Measurements from ENCODE around the gene MBD3L4.
"Not testable (repeated sequence)": the region's sequence is repeated elsewhere in the genome, so short reads cannot be mapped to it uniquely, and the experiment has no call there.

The MBD3L4 gene

DNA sequence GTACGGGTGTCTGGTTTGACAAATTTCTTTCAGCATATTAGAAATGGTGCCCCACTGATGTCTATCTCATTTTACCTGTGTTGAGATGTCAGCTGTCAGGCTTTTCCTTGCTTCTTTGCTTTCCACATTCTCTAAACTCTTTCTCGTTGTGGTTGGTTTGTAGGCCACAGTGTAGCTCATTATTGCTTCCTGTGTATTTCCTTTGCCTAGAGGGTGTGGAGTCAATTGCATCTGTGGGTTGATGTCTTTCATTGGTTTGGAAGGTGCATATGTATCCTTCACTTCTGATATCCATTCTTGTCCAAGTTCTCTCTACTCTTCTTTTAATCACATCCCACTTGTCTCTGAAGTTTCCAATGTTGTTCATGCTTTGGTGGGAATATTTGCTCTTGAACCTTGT is 1.6 kb upstream of the MBD3L4 start:
- DNase-seq = not testable (repeated sequence)

GRCh38 chr19:7030278-7030677 is 9.7 kb downstream of the MBD3L4 start, which contains the start of gene MBD3L5:
Gene MBD3L5, plus strand, starts transcription at chr19:7030578. Its CDS starts 34 bp downstream, at chr19:7030612.
- not testable (repeated sequence) for DNase-seq

DNA sequence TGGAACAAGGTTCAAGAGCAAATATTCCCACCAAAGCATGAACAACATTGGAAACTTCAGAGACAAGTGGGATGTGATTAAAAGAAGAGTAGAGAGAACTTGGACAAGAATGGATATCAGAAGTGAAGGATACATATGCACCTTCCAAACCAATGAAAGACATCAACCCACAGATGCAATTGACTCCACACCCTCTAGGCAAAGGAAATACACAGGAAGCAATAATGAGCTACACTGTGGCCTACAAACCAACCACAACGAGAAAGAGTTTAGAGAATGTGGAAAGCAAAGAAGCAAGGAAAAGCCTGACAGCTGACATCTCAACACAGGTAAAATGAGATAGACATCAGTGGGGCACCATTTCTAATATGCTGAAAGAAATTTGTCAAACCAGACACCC is 11.2 kb downstream of the MBD3L4 start:
- not testable (repeated sequence) for DNase-seq

GRCh38 chr19:7021331-7021730 is 18.6 kb downstream of the MBD3L4 start, which contains the start of gene MBD3L2B:
Gene MBD3L2B, minus strand, starts transcription at chr19:7021431. Its CDS starts 34 bp downstream, at chr19:7021397.
- DNase-seq = not testable (repeated sequence)

DNA sequence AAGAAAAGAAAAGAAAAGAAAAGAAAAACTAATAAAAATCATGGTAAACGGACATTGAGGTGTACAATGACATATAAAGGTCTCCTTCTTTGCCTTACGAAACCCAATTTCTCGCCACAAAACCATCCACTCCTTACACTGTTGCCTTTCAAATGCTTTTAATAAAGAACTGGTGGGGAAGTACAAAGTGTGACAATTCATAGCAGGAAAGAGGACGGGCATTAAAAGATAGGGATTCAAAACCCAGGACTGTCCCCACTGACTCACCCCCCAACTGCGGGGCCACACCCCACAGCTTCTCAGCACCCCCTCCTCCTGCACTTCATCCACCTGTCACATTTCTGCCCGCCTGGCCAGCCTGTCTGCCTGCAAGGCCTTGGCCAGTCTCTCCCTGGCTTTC is 21.2 kb downstream of the MBD3L4 start:
- DNase-seq = no peak

DNA sequence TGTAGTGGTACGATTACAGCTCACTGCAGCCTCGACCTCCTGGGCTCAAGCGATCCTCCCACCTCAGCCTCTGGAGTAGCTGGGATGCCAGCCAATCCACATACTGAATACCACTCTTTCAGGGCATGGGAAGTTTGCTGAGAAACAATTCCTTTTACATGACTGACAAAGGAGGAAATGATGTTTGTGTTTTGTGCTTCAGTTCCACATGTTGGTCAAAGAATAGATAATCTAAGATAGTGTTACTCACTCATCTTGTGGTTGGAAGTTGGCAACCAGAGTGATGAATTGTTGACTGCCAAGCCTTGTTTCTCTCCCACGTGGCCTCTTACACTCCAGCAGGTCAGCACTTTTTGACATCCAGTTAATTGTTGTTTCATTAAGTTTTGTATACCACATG is 26.3 kb downstream of the MBD3L4 start:
- DNase-seq = no peak

DNA sequence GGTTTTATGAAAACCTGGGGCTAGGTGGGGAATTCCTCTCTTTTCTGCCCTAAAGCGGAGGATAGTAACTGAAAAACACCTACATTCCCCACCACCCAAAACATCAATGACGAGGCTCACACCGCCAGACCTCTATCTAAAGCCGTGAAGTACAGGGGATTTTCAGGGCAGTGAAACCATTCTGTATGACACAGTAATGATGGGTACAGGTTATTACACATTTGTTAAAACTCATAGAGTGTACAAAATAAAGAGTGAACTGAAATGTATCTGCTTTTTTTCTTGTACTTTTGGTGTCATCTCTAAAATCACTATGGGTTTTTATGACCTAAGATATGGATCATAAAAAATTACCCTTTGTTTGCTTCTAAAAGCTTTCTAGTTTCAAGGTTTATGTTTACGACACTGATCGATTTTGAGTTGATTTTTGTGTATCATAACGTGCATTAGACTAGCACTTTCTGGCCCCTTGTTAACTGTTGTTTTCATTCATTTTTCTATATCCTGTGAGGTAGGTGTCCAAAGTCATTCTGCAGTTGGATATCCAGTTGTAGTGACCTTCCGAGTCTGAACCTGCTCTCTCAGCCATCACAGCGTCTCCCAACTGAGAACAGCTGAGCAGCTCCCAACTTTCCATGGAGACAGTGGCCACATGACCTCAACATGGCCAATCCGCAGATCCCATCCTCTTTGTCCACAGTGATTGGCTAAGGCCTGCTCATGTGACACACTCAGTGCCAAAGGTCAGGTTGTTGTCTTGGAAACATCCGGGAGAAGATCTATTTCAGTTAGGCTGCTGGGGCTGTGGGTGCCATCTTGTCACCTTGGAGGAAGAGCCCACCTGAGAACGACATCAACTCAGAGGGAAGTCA is 29.0 kb downstream of the MBD3L4 start:
- no peak for DNase-seq

DNA sequence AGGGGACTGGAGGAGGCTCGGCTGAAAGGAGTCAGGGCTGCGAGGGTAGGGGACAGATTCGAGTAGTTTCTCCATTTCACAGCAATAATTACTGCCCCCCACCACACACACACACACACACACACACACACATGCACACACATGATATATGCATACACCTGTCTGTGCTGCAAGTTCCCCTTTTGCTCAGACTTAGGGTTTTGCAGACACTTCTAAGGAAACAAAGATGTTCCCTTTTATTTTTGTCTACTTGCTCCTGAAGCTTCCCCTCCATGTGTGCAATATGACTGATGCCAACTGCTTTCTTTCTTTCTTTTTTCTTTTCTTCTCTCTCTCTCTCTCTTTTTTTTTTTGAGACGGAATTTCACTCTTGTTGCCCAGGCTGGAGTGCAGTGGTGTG is 32.1 kb downstream of the MBD3L4 start:
- DNase-seq = no peak

- no peak for DNase-seq
Observed at GRCh38 chr19:7006135-7006704, 33.8 kb downstream of the MBD3L4 start.

GRCh38 chr19:7004313-7004931 is 35.6 kb downstream of the MBD3L4 start:
- no peak for DNase-seq

DNA sequence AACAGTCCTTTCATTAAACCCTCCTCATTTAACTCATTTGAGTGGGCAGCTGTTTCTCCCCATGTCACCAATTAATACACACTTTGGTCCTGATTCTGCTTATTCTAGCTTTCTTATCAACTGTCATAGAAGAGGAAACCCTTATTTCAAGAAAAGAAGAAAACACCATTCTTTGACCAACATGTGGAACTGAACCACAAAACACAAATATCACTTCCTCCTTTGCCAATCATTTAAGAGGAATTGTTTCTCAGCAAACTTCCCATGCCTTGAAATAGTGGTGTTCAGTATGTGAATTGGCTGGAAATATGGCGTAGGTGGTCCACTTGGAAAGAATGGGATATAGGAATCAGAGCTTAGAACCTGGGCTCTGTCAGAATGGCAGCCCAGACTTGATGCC is 39.2 kb downstream of the MBD3L4 start:
- DNase-seq = no peak

DNA sequence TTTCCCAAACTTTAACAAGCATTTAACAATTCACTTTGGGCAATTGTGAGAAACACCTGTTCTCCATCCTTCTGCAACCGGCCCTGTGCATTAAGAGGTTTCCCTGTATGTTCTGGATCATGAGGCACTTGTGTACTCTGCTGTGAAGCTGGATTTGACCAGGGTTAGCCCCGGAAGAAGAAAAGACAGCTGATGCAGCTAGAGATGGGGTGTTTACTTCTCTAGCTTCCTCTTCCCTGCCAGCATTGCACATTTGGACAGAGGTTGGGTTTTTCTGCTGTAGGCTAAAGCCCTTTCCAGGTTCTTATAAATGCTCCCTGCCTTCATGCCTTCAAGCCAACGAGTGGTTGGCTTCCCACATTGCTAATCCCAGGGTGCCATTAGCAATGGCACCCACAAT is 39.6 kb downstream of the MBD3L4 start:
- no peak for DNase-seq

DNA sequence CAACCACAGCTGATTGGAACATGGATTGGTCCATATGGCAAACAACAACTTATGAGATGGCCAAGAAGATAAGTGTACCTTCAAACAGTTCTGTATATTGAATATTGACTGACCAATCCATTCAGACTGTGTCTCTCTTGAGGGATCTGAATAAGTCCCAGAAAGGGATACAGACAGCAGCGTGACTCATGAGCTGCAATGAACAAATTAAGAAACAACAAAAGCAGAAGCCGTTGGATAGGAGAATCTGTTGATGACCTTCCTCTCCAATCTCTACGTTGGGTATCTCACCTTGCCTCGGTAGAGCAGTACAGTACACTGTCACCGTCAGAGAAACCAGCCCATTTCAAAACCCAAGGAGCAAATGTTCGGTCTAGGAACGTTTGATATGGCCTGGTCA is 40.0 kb downstream of the MBD3L4 start:
- DNase-seq = no peak

DNA sequence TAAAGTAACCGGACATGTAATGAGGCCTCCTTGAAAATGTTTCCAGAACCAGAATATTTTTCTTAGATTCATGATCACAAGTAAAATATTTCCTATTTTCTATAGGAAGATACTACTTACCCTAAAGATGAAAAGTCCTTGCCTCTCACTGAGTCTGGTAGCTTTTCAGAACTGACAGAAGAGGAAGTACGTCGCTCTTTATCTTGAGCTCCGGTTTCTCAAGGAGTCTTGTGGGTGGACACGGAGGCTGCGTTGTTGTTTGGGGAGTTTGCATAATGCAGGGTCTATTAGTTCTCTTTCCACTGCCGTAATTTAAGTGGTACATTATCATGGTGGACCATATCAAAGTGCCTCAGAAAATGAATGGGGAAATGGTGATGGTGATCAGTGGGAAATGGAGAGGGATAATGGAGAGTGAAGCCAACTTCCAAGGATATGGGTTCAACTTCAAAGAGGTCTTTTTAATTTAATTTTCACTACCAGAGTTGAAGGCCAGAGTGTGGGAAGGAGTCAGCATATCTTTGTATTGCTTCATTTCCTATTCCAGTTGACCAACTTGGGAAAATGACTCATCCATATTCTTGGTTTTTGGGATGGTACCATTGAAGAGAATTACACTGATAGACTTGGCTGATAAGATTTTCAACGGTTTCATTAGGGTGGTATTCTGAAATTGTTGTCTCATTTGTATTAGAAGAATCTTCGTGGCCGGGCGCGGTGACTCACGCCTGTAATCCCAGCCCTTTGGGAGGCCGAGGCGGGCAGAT is 42.1 kb downstream of the MBD3L4 start:
- no peak for DNase-seq

- no peak for DNase-seq
Observed at GRCh38 chr19:6996810-6997209, 43.2 kb downstream of the MBD3L4 start.

DNA sequence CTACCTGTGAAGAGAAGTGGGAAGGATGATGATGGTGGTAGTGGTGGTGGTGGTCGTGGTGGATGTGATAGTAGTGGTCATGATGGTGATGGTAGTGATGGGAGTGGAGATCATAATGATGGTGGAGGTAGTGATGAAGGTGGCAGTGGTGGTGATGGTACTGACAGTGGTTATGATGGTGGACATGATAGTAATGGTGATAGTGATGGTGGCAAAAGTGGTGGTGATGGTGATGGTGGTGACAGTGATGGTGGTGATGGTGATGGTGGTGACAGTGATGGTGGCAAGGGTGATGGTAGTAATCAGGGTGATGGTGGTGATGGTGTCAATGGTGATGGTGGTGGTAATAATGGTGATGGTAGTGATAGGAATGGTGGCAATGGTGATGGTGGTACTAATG is 44.9 kb downstream of the MBD3L4 start:
- DNase-seq = no peak

GRCh38 chr19:6988257-6988656 is 51.7 kb downstream of the MBD3L4 start:
- no peak for DNase-seq

- no peak for DNase-seq
Observed at GRCh38 chr19:6987850-6988249, 52.1 kb downstream of the MBD3L4 start.
